Tibial nerve (tissue), 4 donors: ENCODE data around the gene AP5M1. TPM values are rescaled to one million over a fixed set of nuclear protein-coding genes. Genes with fewer than 3 reads are reported as not detected.
"Not testable (repeated sequence)": the region's sequence is repeated elsewhere in the genome, so short reads cannot be mapped to it uniquely, and the experiment has no call there.

Experiments
- DNase-seq, 2 donors: peaks; one replicate each; pipeline ENCODE4 v3.0.0-alpha.2; 2019; ENCODE audit warnings: low spot score in 2 of 2
- H3K27ac ChIP-seq, 4 donors: fragments of 200-600 bp; sonication (generic) in 3 of 4; one replicate each; pipeline ENCODE4 v1.5.1; 2017 to 2019; ENCODE audit warnings: mild to moderate bottlenecking in 1 of 4
- H3K27me3 ChIP-seq, 2 donors: fragments of 200-600 bp; sonication (generic) in 1 of 2; one replicate each; pipeline versions ENCODE4 v1.5.1 to v1.6.0; 2017 to 2019
- H3K36me3 ChIP-seq, 3 donors: fragments of 200-600 bp; sonication (generic); one replicate each; pipeline ENCODE4 v1.5.1; 2018 to 2019
- H3K4me1 ChIP-seq, 4 donors: fragments of 200-600 bp; sonication (generic) in 3 of 4; one replicate each; pipeline ENCODE4 v1.5.1; 2017 to 2019
- H3K4me3 ChIP-seq, 4 donors: fragments of 200-600 bp; sonication (generic) in 3 of 4; one replicate each; pipeline ENCODE4 v1.5.1; 2017 to 2019; ENCODE audit warnings: mild to moderate bottlenecking in 1 of 4, moderate library complexity in 1 of 4
- H3K9me3 ChIP-seq, 4 donors: fragments of 200-600 bp; sonication (generic) in 3 of 4; one replicate each; pipeline ENCODE4 v1.5.1; 2017 to 2019
- EP300 ChIP-seq, 2 donors: sonication (generic); formaldehyde crosslinking; IDR thresholded peaks; one replicate each; pipeline ENCODE4 v1.6.1; 2017; ENCODE audit warnings: antibody characterized with exemption in 2 of 2, mild to moderate bottlenecking in 1 of 2
- POLR2A ChIP-seq, 2 donors: fragments of 450-650 bp; IDR thresholded peaks; one replicate each; pipeline ENCODE4 v1.6.1; 2017; ENCODE audit warnings: antibody characterized with exemption in 2 of 2, mild to moderate bottlenecking in 2 of 2, moderate library complexity in 2 of 2
- WGBS, 2 donors: methylation state at CpG; one replicate each; pipeline ENCODE4 v1.1.5; 2018; 5-methylcytosine and 5-hydroxymethylcytosine counted together
- total RNA-seq, 4 donors: library from RNA; depleted of rRNA; stranded (reverse); fragments of >200 nt; gene quantifications; one replicate each; pipeline ENCODE4 v1.1.0, GENCODE V29; 2016
- TF ChIP-seq, protein P1 (sequence below), 5 experiments: fragments of 200-600 bp in 3 of 5; fragments of 450-650 bp in 2 of 5; sonication (generic) in 3 of 5; IDR thresholded peaks; one replicate each; pipeline ENCODE4 v1.5.1; 2016 to 2019; ENCODE audit warnings: antibody characterized with exemption in 5 of 5, mild to moderate bottlenecking in 3 of 5, moderate library complexity in 2 of 5

AP5M1 gene
- total RNA-seq = 10 to 100 TPM; 11.6 to 18.3 (median 13.1) TPM

GRCh38 chr14:57268161-57269069 lies at the start of gene AP5M1, which contains the start of gene EXOC5:
Gene AP5M1, plus strand, starts transcription at chr14:57268971. Its CDS starts 344 bp downstream, at chr14:57269315.
Gene EXOC5, minus strand, starts transcription at chr14:57268905. Its CDS starts 257 bp downstream, at chr14:57268648.
- H3K4me3 ChIP-seq = peak within 1 kb of the TSS; percentile 84 to 95 (median 92)
- 0 to 1% methylated on average over 51 to 67 of the region's 76 CpGs for WGBS, 2 donors
- peak; percentile 81 to 92 for DNase-seq
- peak within 1 kb of the TSS; percentile 95 to 97 (median 96) for H3K27ac ChIP-seq
- TF ChIP-seq POLR2A (IDR thresholded peaks at IDR 0.05) (peak; percentile 28 to 52), EP300 (IDR thresholded peaks at IDR 0.05) (peak; percentile 55 to 93)
- TF ChIP-seq, protein P1, sequence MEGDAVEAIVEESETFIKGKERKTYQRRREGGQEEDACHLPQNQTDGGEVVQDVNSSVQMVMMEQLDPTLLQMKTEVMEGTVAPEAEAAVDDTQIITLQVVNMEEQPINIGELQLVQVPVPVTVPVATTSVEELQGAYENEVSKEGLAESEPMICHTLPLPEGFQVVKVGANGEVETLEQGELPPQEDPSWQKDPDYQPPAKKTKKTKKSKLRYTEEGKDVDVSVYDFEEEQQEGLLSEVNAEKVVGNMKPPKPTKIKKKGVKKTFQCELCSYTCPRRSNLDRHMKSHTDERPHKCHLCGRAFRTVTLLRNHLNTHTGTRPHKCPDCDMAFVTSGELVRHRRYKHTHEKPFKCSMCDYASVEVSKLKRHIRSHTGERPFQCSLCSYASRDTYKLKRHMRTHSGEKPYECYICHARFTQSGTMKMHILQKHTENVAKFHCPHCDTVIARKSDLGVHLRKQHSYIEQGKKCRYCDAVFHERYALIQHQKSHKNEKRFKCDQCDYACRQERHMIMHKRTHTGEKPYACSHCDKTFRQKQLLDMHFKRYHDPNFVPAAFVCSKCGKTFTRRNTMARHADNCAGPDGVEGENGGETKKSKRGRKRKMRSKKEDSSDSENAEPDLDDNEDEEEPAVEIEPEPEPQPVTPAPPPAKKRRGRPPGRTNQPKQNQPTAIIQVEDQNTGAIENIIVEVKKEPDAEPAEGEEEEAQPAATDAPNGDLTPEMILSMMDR (IDR thresholded peaks at IDR 0.05) = peak in 3 of 5 experiments; percentile 4 to 47 (median 19)
- no peaks in the 10 kb centered on the region for H3K27me3 ChIP-seq
- no peaks in the 10 kb centered on the region for H3K9me3 ChIP-seq
- no peaks in the 10 kb centered on the region for H3K36me3 ChIP-seq
- H3K4me1 ChIP-seq = peaks cover 0 to 53% (median 20%) of the 10 kb centered on the region in 4 donors

GRCh38 chr14:57221931-57222330 lies 46.8 kb upstream of the AP5M1 start:
- Histone ChIP-seq H3K4me1 (peaks cover 0 to 3% (median 0%) of the 10 kb centered on the region in 4 donors), H3K27ac (no peak overlapping the region), H3K4me3 (no peak overlapping the region), H3K27me3 (no peaks in the 10 kb centered on the region), H3K9me3 (no peaks in the 10 kb centered on the region), H3K36me3 (peaks cover 0 to 44% (median 8%) of the 10 kb centered on the region in 3 donors)
- TF ChIP-seq POLR2A (IDR thresholded peaks at IDR 0.05) = no peak
- TF ChIP-seq, protein P1 (IDR thresholded peaks at IDR 0.05) = no peak
- no peak for TF ChIP-seq EP300 (IDR thresholded peaks at IDR 0.05)
- no peak for DNase-seq
- WGBS, 2 donors = 88 to 97% methylated on average over 3 of the region's 3 CpGs

DNA sequence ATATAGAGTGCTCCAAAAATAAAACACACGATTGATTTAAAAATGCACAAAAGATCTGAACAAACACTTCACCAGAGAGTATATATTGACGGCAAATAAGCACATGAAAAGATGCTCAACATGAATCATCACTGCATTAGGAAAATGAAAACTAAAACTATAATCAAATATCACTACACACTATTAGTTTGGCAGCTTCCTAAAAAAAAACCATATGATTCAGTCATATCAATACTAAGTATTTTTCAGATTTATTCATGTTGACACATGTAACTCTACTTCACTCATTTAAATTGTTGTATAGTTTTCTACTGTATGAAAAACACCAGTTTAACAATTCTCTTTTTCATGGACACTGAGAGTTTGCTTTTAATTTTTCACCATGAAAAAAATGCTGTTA lies 41.7 kb upstream of the AP5M1 start:
- 58 to 72% methylated on average over 2 of the region's 2 CpGs for WGBS, 2 donors
- no peak for TF ChIP-seq EP300 (IDR thresholded peaks at IDR 0.05)
- TF ChIP-seq, protein P1 (IDR thresholded peaks at IDR 0.05) = no peak
- TF ChIP-seq POLR2A (IDR thresholded peaks at IDR 0.05) = no peak
- no peak overlapping the region for H3K4me3 ChIP-seq

GRCh38 chr14:57228320-57228719 lies 40.5 kb upstream of the AP5M1 start:
- DNase-seq, H3K9me3 ChIP-seq, H3K27ac ChIP-seq, H3K4me1 ChIP-seq, H3K4me3 ChIP-seq, H3K27me3 ChIP-seq: not testable (repeated sequence)
- peaks cover 0 to 67% (median 2%) of the 10 kb centered on the region in 3 donors for H3K36me3 ChIP-seq
- 94 to 98% methylated on average over 2 of the region's 2 CpGs for WGBS, 2 donors

More for the DNA sequence above, 41.7 kb upstream of the AP5M1 start:
- Histone ChIP-seq H3K4me1 (peaks cover 0 to 3% (median 0%) of the 10 kb centered on the region in 4 donors), H3K27me3 (no peaks in the 10 kb centered on the region), H3K9me3 (no peaks in the 10 kb centered on the region), H3K36me3 (peaks cover 0 to 56% (median 2%) of the 10 kb centered on the region in 3 donors), H3K27ac (no peak overlapping the region)
- no peak for DNase-seq

- Histone ChIP-seq H3K27ac (no peak overlapping the region), H3K9me3 (no peaks in the 10 kb centered on the region), H3K36me3 (peaks cover 0 to 78% (median 5%) of the 10 kb centered on the region in 3 donors), H3K4me3 (no peak overlapping the region), H3K27me3 (no peaks in the 10 kb centered on the region), H3K4me1 (no peaks in the 10 kb centered on the region)
- no peak for TF ChIP-seq EP300 (IDR thresholded peaks at IDR 0.05)
- TF ChIP-seq POLR2A (IDR thresholded peaks at IDR 0.05) = no peak
- TF ChIP-seq, protein P1 (IDR thresholded peaks at IDR 0.05) = no peak
- DNase-seq = no peak
- WGBS, 2 donors = 92 to 94% methylated on average over 1 of the region's 1 CpG
Measured at GRCh38 chr14:57232006-57232405, 36.8 kb upstream of the AP5M1 start.

- WGBS, 2 donors = 91 to 93% methylated on average over 7 of the region's 7 CpGs
- H3K27me3 ChIP-seq, H3K4me1 ChIP-seq, H3K27ac ChIP-seq, H3K4me3 ChIP-seq, DNase-seq, H3K9me3 ChIP-seq: not testable (repeated sequence)
- peaks cover 0 to 35% (median 0%) of the 10 kb centered on the region in 3 donors for H3K36me3 ChIP-seq
Measured at GRCh38 chr14:57240115-57240514, 28.7 kb upstream of the AP5M1 start.
